WTC11 (cell line): Measurements from ENCODE around the gene GPALPP1. TPM values are rescaled to one million over a fixed set of nuclear protein-coding genes. Genes with fewer than 3 reads are reported as not detected.

ENCODE experiments used
- ATAC-seq: fragments of 200-7000 bp; cut with Tn5 transposase; 2 replicates; pipeline ENCODE4 v1.10.0; 2021; ENCODE audit warnings: mild to moderate bottlenecking, moderate library complexity
- CTCF ChIA-PET: fragments of 300-600 bp; sonication (Branson Sonifier 250); formaldehyde crosslinking; loops from one replicate; lab custom pipeline; 2021; ENCODE audit warnings: antibody characterized with exemption; lab: Charles Lee
- POLR2A ChIA-PET: fragments of 350-600 bp; sonication (Branson Sonifier 250); formaldehyde crosslinking; loops from one replicate; lab custom pipeline; 2021; ENCODE audit warnings: antibody characterized with exemption; lab: Charles Lee
- DNase-seq: peaks from one replicate; pipeline ENCODE4 v3.0.0; 2021; ENCODE audit warnings: low spot score
- H3K27ac Mint-ChIP-seq: 2 replicates; pipeline ENCODE4 v1.8.0; 2021; ENCODE audit warnings: mixed read lengths
- H3K27me3 Mint-ChIP-seq: 2 replicates; pipeline ENCODE4 v1.8.0; 2021; ENCODE audit warnings: low read depth, mild to moderate bottlenecking, moderate library complexity, mixed read lengths
- H3K36me3 Mint-ChIP-seq: 2 replicates; pipeline ENCODE4 v1.8.0; 2021; ENCODE audit warnings: mixed read lengths
- H3K4me1 Mint-ChIP-seq: 2 replicates; pipeline ENCODE4 v1.8.0; 2022; ENCODE audit warnings: mixed read lengths
- H3K4me3 Mint-ChIP-seq: 2 replicates; pipeline ENCODE4 v1.8.0; 2021; ENCODE audit warnings: mild to moderate bottlenecking, moderate library complexity, mixed read lengths
- H3K9me3 Mint-ChIP-seq: 2 replicates; pipeline ENCODE4 v1.8.0; 2021; ENCODE audit warnings: mixed read lengths
- ATF1 ChIP-seq: sonication (generic); formaldehyde crosslinking; IDR thresholded peaks from 2 replicates; pipeline ENCODE4 v1.8.1; 2023; ENCODE audit warnings: mild to moderate bottlenecking, moderate library complexity, missing genetic modification reagents
- ATF3 ChIP-seq: sonication (generic); formaldehyde crosslinking; conservative IDR thresholded peaks from 2 replicates; pipeline ENCODE4 v1.8.1; 2022; ENCODE audit warnings: mild to moderate bottlenecking, missing genetic modification reagents
- CREB1 ChIP-seq: sonication (generic); formaldehyde crosslinking; IDR thresholded peaks from 2 replicates; pipeline ENCODE4 v1.8.0; 2023; ENCODE audit warnings: mild to moderate bottlenecking, missing genetic modification reagents
- CTCF ChIP-seq: fragments of 200-600 bp; IDR thresholded peaks from 2 replicates; pipeline ENCODE4 v1.8.0; 2022; ENCODE audit warnings: antibody characterized with exemption
- E2F5 ChIP-seq: sonication (generic); formaldehyde crosslinking; IDR thresholded peaks from 2 replicates; pipeline ENCODE4 v1.8.1; 2022; ENCODE audit warnings: mild to moderate bottlenecking, moderate library complexity, missing genetic modification reagents
- EMX1 ChIP-seq: fragments of 250-450 bp; sonication (Bioruptor Pico); IDR thresholded peaks from 2 replicates; pipeline ENCODE4 v1.8.0; 2021; ENCODE audit warnings: mild to moderate bottlenecking
- FOXJ3 ChIP-seq: sonication (generic); formaldehyde crosslinking; IDR thresholded peaks from 2 replicates; pipeline ENCODE4 v1.9.0; 2021; ENCODE audit warnings: missing genetic modification reagents, mild to moderate bottlenecking, borderline replicate concordance
- GABPB1 ChIP-seq: sonication (generic); formaldehyde crosslinking; IDR thresholded peaks from 2 replicates; pipeline ENCODE4 v1.8.1; 2023; ENCODE audit warnings: mild to moderate bottlenecking, missing genetic modification reagents
- JUN ChIP-seq: sonication (generic); formaldehyde crosslinking; IDR thresholded peaks from 2 replicates; pipeline ENCODE4 v1.8.0; 2023; ENCODE audit warnings: mild to moderate bottlenecking, missing genetic modification reagents
- MYBL2 ChIP-seq: sonication (generic); formaldehyde crosslinking; IDR thresholded peaks from 2 replicates; pipeline ENCODE4 v1.8.1; 2023; ENCODE audit warnings: mild to moderate bottlenecking, moderate library complexity, missing genetic modification reagents
- NFE2L1 ChIP-seq: sonication (generic); formaldehyde crosslinking; IDR thresholded peaks from 2 replicates; pipeline ENCODE4 v1.8.1; 2023; ENCODE audit warnings: missing genetic modification reagents
- OVOL2 ChIP-seq: fragments of 250-450 bp; sonication (Bioruptor Pico); IDR thresholded peaks from 2 replicates; pipeline ENCODE4 v1.9.0; 2021; ENCODE audit warnings: mild to moderate bottlenecking, borderline replicate concordance
- SP1 ChIP-seq: sonication (generic); formaldehyde crosslinking; conservative IDR thresholded peaks from 2 replicates; pipeline ENCODE4 v1.8.1; 2022; ENCODE audit warnings: missing genetic modification reagents
- TEAD4 ChIP-seq: sonication (generic); formaldehyde crosslinking; IDR thresholded peaks from 2 replicates; pipeline ENCODE4 v1.8.0; 2022; ENCODE audit warnings: mild to moderate bottlenecking, missing genetic modification reagents
- TP53 ChIP-seq: sonication (generic); formaldehyde crosslinking; IDR thresholded peaks from 2 replicates; pipeline ENCODE4 v1.8.1; 2023; ENCODE audit warnings: mild to moderate bottlenecking, missing genetic modification reagents
- USF2 ChIP-seq: sonication (generic); formaldehyde crosslinking; IDR thresholded peaks from 2 replicates; pipeline ENCODE4 v1.8.1; 2023; ENCODE audit warnings: mild to moderate bottlenecking, missing genetic modification reagents, moderate library complexity
- ZBTB43 ChIP-seq: sonication (generic); formaldehyde crosslinking; IDR thresholded peaks from 2 replicates; pipeline ENCODE4 v1.8.1; 2023; ENCODE audit warnings: mild to moderate bottlenecking, missing genetic modification reagents
- ZNF138 ChIP-seq: sonication (generic); formaldehyde crosslinking; conservative IDR thresholded peaks from 2 replicates; pipeline ENCODE4 v1.8.1; 2022; ENCODE audit warnings: mild to moderate bottlenecking, moderate library complexity, missing genetic modification reagents
- ZNF263 ChIP-seq: sonication (generic); formaldehyde crosslinking; IDR thresholded peaks from 2 replicates; pipeline ENCODE4 v1.8.1; 2022; ENCODE audit warnings: low read depth, mild to moderate bottlenecking, moderate library complexity, missing genetic modification reagents
- ZNF396 ChIP-seq: fragments of 250-450 bp; sonication (Bioruptor Pico); IDR thresholded peaks from 2 replicates; pipeline ENCODE4 v1.8.0; 2021; ENCODE audit warnings: mild to moderate bottlenecking, moderate library complexity, borderline replicate concordance
- ZNF532 ChIP-seq: fragments of 250-450 bp; sonication (Bioruptor Pico); IDR thresholded peaks from 2 replicates; pipeline ENCODE4 v1.9.0; 2021; ENCODE audit warnings: mild to moderate bottlenecking, borderline replicate concordance
- ZSCAN18 ChIP-seq: fragments of 250-450 bp; sonication (Bioruptor Pico); IDR thresholded peaks from 2 replicates; pipeline ENCODE4 v2.1.2; 2022; ENCODE audit warnings: mild to moderate bottlenecking, moderate library complexity
- total RNA-seq: library from RNA; stranded (reverse); gene quantifications from 3 replicates; pipeline ENCODE4 v1.2.3, GENCODE V29; 2021

The GPALPP1 gene
- total RNA-seq, 1 experiment from 2014 or later, result 28.9 TPM

GRCh38 chr13:45040173-45040572, 50.8 kb downstream of the GPALPP1 start:
- CTCF ChIA-PET, result no interaction called here
- no peak for ATAC-seq
- no peak for TF ChIP-seq OVOL2 (CRISPR knock-in tag)
- no peak for TF ChIP-seq ZBTB43
- TF ChIP-seq ATF3, result no peak
- TF ChIP-seq E2F5 (CRISPR knock-in tag), result no peak
- TF ChIP-seq JUN (CRISPR knock-in tag), result no peak
- TF ChIP-seq MYBL2 (CRISPR knock-in tag), result no peak
- no peak for TF ChIP-seq TP53 (CRISPR knock-in tag)
- no peak for TF ChIP-seq ZNF396 (CRISPR knock-in tag)
- no peak for TF ChIP-seq GABPB1 (CRISPR knock-in tag)
- no peak for TF ChIP-seq ATF1 (CRISPR knock-in tag)
- no peak for TF ChIP-seq USF2 (CRISPR knock-in tag)
- no peak for TF ChIP-seq ZSCAN18 (CRISPR knock-in tag)
- no peak for TF ChIP-seq SP1
- TF ChIP-seq, all 79 proteins: peak for 0
- Mint-ChIP-seq H3K4me1 (no peaks in the 10 kb centered on the region), H3K4me3 (no peak overlapping the region), H3K27me3 (no peaks in the 10 kb centered on the region), H3K36me3 (no peaks in the 10 kb centered on the region), H3K27ac (no peak overlapping the region), H3K9me3 (no peaks in the 10 kb centered on the region)
- POLR2A ChIA-PET, result no interaction called here
- DNase-seq, result no peak

- Mint-ChIP-seq H3K27ac (no peak overlapping the region), H3K4me1 (no peaks in the 10 kb centered on the region), H3K9me3 (no peaks in the 10 kb centered on the region), H3K36me3 (no peaks in the 10 kb centered on the region), H3K4me3 (no peak overlapping the region), H3K27me3 (no peaks in the 10 kb centered on the region)
- ATAC-seq (no peak), DNase-seq (no peak)
- ChIA-PET POLR2A (no interaction called here), CTCF (no interaction called here)
- no peak for TF ChIP-seq CTCF
- no peak for TF ChIP-seq ZNF263 (CRISPR knock-in tag)
- TF ChIP-seq ZNF138 (CRISPR knock-in tag), result no peak
- TF ChIP-seq NFE2L1 (CRISPR knock-in tag), result no peak
- TF ChIP-seq EMX1 (CRISPR knock-in tag), result no peak
- no peak for TF ChIP-seq FOXJ3 (CRISPR knock-in tag)
- TF ChIP-seq ZNF532, result no peak
- no peak for TF ChIP-seq TEAD4 (CRISPR knock-in tag)
- no peak for TF ChIP-seq CREB1 (CRISPR knock-in tag)
- TF ChIP-seq ATF3, result no peak
These were observed 51.3 kb downstream of the GPALPP1 start for GRCh38 chr13:45040622-45041021.
